AG09309 (cell line): ENCODE data around the gene PLD1.
"Not testable (repeated sequence)": the region's sequence is repeated elsewhere in the genome, so short reads cannot be mapped to it uniquely, and the experiment has no call there.

Source experiments
- DNase-seq: peaks from one replicate; pipeline ENCODE4 v3.0.0-alpha.2; 2010; ENCODE audit warnings: low read depth
- H3K4me3 ChIP-seq: 2 replicates; pipeline ENCODE4 v1.5.1; 2011; ENCODE audit warnings: mild to moderate bottlenecking, low read depth, low read length, moderate library complexity; ENCODE audit not compliant: control insufficient read depth
- CTCF ChIP-seq: IDR thresholded peaks from 2 replicates; pipeline ENCODE4 v1.5.1; 2011; ENCODE audit warnings: mild to moderate bottlenecking, low read depth, low read length, inconsistent platforms; ENCODE audit not compliant: insufficient read depth, control insufficient read depth; ENCODE audit errors: missing control alignments

The PLD1 gene

GRCh38 chr3:171695426-171695825 is 114.9 kb downstream of the PLD1 start:
- TF ChIP-seq CTCF: no peak
- H3K4me3 ChIP-seq: no peak overlapping the region
- no peak for DNase-seq

DNA sequence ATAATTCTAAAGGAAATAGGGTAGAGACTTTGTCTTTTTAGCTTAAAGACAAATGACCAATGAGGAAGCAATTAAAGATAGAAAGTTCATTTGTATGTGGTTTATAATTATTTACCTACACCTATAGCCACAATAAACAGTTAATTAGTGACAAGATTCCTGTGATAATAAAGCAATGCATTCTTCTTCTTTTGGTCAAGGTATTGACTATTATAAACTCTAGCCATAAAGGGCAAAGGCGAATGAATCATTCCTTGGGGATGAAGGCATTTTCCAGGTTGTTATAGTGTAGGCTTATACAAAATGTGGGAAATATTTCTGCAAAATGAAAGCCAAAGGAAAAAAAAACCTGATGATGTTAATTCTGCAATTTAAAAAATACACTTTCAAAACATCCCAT is 115.4 kb downstream of the PLD1 start:
- TF ChIP-seq CTCF: no peak
- no peak overlapping the region for H3K4me3 ChIP-seq
- DNase-seq: no peak

DNA sequence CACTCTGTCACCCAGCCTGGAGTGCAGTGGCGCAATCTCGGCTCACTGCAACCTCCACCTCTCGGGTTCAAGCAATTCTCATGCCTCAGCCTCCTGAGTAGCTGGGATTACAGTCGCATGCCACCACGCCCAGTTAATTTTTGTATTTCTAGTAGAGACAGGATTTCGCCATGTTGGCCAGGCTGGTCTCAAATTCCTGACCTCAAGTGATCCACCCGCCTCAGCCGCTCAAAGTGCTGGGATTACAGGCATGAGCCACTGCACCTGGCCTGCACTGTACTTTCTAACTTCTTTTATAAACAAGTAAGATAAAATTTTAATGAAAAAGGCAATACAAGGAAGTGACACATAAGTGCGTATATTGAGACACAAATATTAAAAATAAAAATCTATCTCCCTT is 117.7 kb downstream of the PLD1 start:
- not testable (repeated sequence) for H3K4me3 ChIP-seq, DNase-seq

DNA sequence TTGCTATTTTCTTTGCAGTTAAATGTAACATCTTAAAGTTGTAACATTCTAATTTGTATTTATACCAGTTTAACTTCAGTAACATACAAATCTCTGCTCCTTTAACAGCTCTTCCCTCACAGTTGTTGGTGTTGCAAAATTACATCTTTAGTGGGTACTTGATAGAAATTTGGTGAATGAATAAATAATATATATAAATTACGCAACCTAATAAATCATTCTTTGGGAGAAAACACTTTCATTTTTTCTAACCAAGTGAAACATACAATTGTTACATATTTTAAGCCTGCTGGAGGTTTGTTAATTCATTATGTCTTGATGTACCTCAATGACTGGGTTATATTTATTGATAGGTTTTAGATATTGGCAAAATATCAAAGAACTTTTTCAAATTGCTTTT is 118.8 kb downstream of the PLD1 start:
- no peak for TF ChIP-seq CTCF
- no peak overlapping the region for H3K4me3 ChIP-seq
- no peak for DNase-seq

- no peak for TF ChIP-seq CTCF
- no peak overlapping the region for H3K4me3 ChIP-seq
- no peak for DNase-seq
These were observed 120.0 kb downstream of the PLD1 start for GRCh38 chr3:171690281-171690680.

DNA sequence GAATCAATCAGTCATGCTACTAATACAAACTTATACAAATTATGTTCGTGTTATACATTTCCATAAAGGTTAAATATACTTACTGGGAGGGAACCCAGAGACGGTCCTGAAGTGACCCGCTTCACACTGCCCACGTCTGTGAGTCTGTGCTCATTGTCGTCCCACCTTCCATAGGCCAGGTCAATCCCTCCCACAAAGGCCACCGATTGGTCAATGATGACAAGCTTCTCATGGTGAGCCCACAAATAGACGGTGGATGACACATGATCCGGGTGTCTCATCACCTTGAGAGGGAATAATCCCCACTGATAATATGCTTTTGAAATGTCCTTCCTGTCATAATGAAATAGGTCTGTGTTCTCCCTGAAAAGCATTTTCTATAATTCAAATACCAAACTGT is 121.7 kb downstream of the PLD1 start:
- TF ChIP-seq CTCF: no peak
- DNase-seq: no peak
- H3K4me3 ChIP-seq: no peak overlapping the region

DNA sequence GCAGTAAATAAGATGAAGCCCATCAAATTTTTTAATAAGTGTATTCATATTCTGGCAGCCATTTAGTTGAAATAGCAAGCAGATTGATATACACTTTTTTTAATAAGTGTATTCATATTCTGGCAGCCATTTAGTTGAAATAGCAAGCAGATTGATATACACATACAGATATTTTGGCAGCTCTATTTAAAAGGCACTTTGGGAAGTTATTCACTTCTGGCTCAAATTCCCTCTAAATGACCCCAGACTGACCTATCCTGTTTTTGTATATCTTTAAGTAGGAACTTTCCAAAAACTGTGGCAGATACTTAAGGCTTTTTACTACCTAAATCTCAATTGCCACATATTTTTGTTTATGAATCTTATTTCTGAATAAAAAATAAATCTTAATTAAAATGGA is 122.3 kb downstream of the PLD1 start:
- DNase-seq: no peak
- TF ChIP-seq CTCF: no peak
- H3K4me3 ChIP-seq: no peak overlapping the region

DNA sequence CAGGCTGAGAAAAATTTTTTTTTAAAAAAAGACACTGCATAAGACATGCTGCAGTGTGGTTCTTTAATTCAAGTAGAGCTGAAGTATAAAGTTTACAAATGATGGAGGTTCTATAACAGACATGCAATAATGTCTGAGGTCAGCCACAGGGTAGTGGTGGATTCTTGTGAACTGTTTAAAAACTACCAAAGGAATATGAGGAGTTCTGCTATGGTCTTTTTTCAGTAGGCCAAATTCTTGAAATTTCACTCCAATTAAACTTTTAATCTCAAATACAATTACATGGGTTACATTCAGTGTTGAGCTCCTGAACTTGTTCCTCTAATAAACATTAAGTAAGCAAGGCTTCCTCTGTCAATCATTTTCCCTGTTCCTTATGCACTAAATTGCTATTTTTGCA is 122.7 kb downstream of the PLD1 start:
- H3K4me3 ChIP-seq: no peak overlapping the region
- no peak for DNase-seq
- TF ChIP-seq CTCF: no peak
